HG03103 (cell line): ENCODE results near the gene NAMPT.
"Not testable (repeated sequence)": the region's sequence is repeated elsewhere in the genome, so short reads cannot be mapped to it uniquely, and the experiment has no call there.

Source experiments
- ATAC-seq: cut with Tn5 transposase; IDR thresholded peaks from one replicate; pipeline ENCODE4 v1.9.1; 2021; ENCODE audit warnings: low read depth; ENCODE audit not compliant: unreplicated experiment

The NAMPT gene

GRCh38 chr7:106305732-106306131 is 20.9 kb upstream of the NAMPT start:
- no peak for ATAC-seq

- ATAC-seq, result no peak
These were observed 19.8 kb upstream of the NAMPT start for GRCh38 chr7:106304568-106304967.

- not testable (repeated sequence) for ATAC-seq
These were observed 13.8 kb upstream of the NAMPT start for GRCh38 chr7:106298631-106299030.

- ATAC-seq, result not testable (repeated sequence)
These were observed 13.4 kb upstream of the NAMPT start for GRCh38 chr7:106298155-106298554.

- no peak for ATAC-seq
These were observed 9.6 kb upstream of the NAMPT start for GRCh38 chr7:106294334-106294733.

GRCh38 chr7:106291247-106291646 is 6.5 kb upstream of the NAMPT start:
- no peak for ATAC-seq

GRCh38 chr7:106290319-106290718 is 5.5 kb upstream of the NAMPT start:
- no peak for ATAC-seq

GRCh38 chr7:106289848-106290247 is 5.1 kb upstream of the NAMPT start:
- ATAC-seq, result no peak

GRCh38 chr7:106288263-106288662 is 3.5 kb upstream of the NAMPT start:
- no peak for ATAC-seq

GRCh38 chr7:106287786-106288185 is 3.0 kb upstream of the NAMPT start:
- ATAC-seq, result no peak

GRCh38 chr7:106285855-106286492 is 1.2 kb upstream of the NAMPT start:
- peak; percentile 35 for ATAC-seq

GRCh38 chr7:106285051-106285854 is 470 bp upstream of the NAMPT start:
- peak; percentile 74 for ATAC-seq

- peak; percentile 4 for ATAC-seq
These were observed 711 bp downstream of the NAMPT start for GRCh38 chr7:106283831-106284713.

GRCh38 chr7:106283501-106283830 is 1.3 kb downstream of the NAMPT start:
- ATAC-seq, result no peak

- no peak for ATAC-seq
These were observed 1.9 kb downstream of the NAMPT start for GRCh38 chr7:106282852-106283251.

GRCh38 chr7:106282390-106282789 is 2.4 kb downstream of the NAMPT start:
- no peak for ATAC-seq

GRCh38 chr7:106281585-106282318 is 3.0 kb downstream of the NAMPT start:
- ATAC-seq, result no peak

GRCh38 chr7:106281127-106281526 is 3.7 kb downstream of the NAMPT start:
- no peak for ATAC-seq

- ATAC-seq, result no peak
These were observed 5.2 kb downstream of the NAMPT start for GRCh38 chr7:106279425-106280197.

- no peak for ATAC-seq
These were observed 6.1 kb downstream of the NAMPT start for GRCh38 chr7:106278695-106279094.
